GM12878 (cell line): ENCODE results near the gene MLIP. TPM values are rescaled to one million over a fixed set of nuclear protein-coding genes. Genes with fewer than 3 reads are reported as not detected.

ENCODE experiments used
- ATAC-seq: fragments of 200-7000 bp; cut with Tn5 transposase; 3 replicates; pipeline ENCODE4 v1.9.1; 2020; ENCODE audit warnings: mild to moderate bottlenecking, moderate library complexity
- BruUV-seq: library from RNA; stranded (reverse); fragments of 400-500 nt; replicated peaks from 2 replicates; lab custom pipeline; 2021; lab: Mats Ljungman, UMichigan
- CTCF ChIA-PET: fragments of 300-600 bp; sonication (Branson Sonifier 250); formaldehyde crosslinking; extraction: SDS; loops from one replicate; lab custom pipeline; 2021; ENCODE audit warnings: inconsistent platforms; lab: Yijun Ruan, JAX
- POLR2A ChIA-PET: fragments of 350-600 bp; formaldehyde crosslinking; extraction: SDS; loops from one replicate; lab custom pipeline; 2021; ENCODE audit warnings: inconsistent platforms; lab: Charles Lee
- RAD21 ChIA-PET: fragments of 300-600 bp; sonication (Branson Sonifier 250); formaldehyde crosslinking; loops from one replicate; lab custom pipeline; 2023; ENCODE audit warnings: antibody characterized with exemption; ENCODE audit not compliant: unreplicated experiment; lab: Charles Lee
- SMC1A ChIA-PET: fragments of 300-600 bp; sonication (Branson Sonifier 250); formaldehyde crosslinking; loops from one replicate; lab custom pipeline; 2023; ENCODE audit not compliant: unreplicated experiment, uncharacterized antibody; lab: Charles Lee
- DNase-seq: peaks from one replicate; pipeline ENCODE4 v3.0.0-alpha.2; 2011; ENCODE audit warnings: low read depth, low spot score
- FAIRE-seq: peaks from 3 replicates; lab custom pipeline; 2011; peaks lifted over from hg19 to GRCh38; lab: Jason Lieb, UNC
- H2AFZ ChIP-seq: 2 replicates; pipeline ENCODE4 v1.6.0; 2011; ENCODE audit warnings: low read depth, low read length, control low read depth; ENCODE audit not compliant: control insufficient read depth
- H3K27ac ChIP-seq: 2 replicates; pipeline ENCODE4 v1.5.1; 2011; ENCODE audit warnings: control low read depth; ENCODE audit not compliant: control insufficient read depth, insufficient read depth
- H3K27me3 ChIP-seq, 2 experiments: replicated peaks in 1 of 2; 2 replicates each; pipeline versions ENCODE4 v1.6.0 to v1.6.1; 2011; ENCODE audit warnings: low read length in 1 of 2; ENCODE audit not compliant: control insufficient read depth in 2 of 2, insufficient read depth in 2 of 2
- H3K36me3 ChIP-seq, 2 experiments: 2 replicates each; pipeline ENCODE4 v1.5.1; 2011; ENCODE audit warnings: low read length in 1 of 2; ENCODE audit not compliant: control insufficient read depth in 2 of 2, insufficient read depth in 2 of 2
- H3K4me1 ChIP-seq: 2 replicates; pipeline ENCODE4 v1.6.1; 2011; ENCODE audit warnings: mild to moderate bottlenecking, low read length, moderate library complexity, mixed read lengths; ENCODE audit not compliant: control insufficient read depth, insufficient read depth
- H3K4me2 ChIP-seq: 2 replicates; pipeline ENCODE4 v1.6.0; 2011; ENCODE audit warnings: control low read depth; ENCODE audit not compliant: control insufficient read depth, insufficient read depth
- H3K4me3 ChIP-seq: fragments of 200-600 bp; sonication (generic); 2 replicates; pipeline ENCODE4 v1.5.1; 2016
- H3K79me2 ChIP-seq: 2 replicates; pipeline ENCODE4 v1.6.0; 2011; ENCODE audit warnings: low read length; ENCODE audit not compliant: control insufficient read depth, insufficient read depth
- H3K9ac ChIP-seq: 2 replicates; pipeline ENCODE4 v1.8.0; 2011; ENCODE audit warnings: low read length, control low read depth, mixed read lengths; ENCODE audit not compliant: control insufficient read depth, insufficient read depth
- H3K9me3 ChIP-seq: replicated peaks from 3 replicates; pipeline ENCODE4 v1.5.1; 2011; ENCODE audit warnings: mild to moderate bottlenecking, low read length; ENCODE audit not compliant: control insufficient read depth, insufficient read depth
- H4K20me1 ChIP-seq: 2 replicates; pipeline ENCODE4 v1.6.0; 2011; ENCODE audit not compliant: control insufficient read depth, insufficient read depth
- ASH2L ChIP-seq: fragments of 300-600, 200-600 bp; sonication (generic); IDR thresholded peaks from 2 replicates; pipeline ENCODE4 v1.6.1; 2017; ENCODE audit warnings: low read depth, mild to moderate bottlenecking, borderline replicate concordance
- BRCA1 ChIP-seq: IDR thresholded peaks from 2 replicates; pipeline ENCODE4 v1.6.1; 2011; ENCODE audit warnings: low read depth, low read length, improper control_type of control experiment
- CEBPZ ChIP-seq: fragments of 150-350 bp; IDR thresholded peaks from 2 replicates; pipeline ENCODE4 v1.6.1; 2016; ENCODE audit warnings: low read depth, low read length
- CREM ChIP-seq: IDR thresholded peaks from 2 replicates; pipeline ENCODE4 v1.6.1; 2014; ENCODE audit warnings: antibody characterized with exemption, low read depth
- DPF2 ChIP-seq: fragments of 450-650 bp; IDR thresholded peaks from 2 replicates; pipeline ENCODE4 v1.6.1; 2017; ENCODE audit warnings: mild to moderate bottlenecking
- HCFC1 ChIP-seq: fragments of 150-350 bp; IDR thresholded peaks from 2 replicates; pipeline ENCODE4 v1.6.1; 2014; ENCODE audit warnings: low read length
- HDGF ChIP-seq: fragments of 450-650 bp; IDR thresholded peaks from 2 replicates; pipeline ENCODE4 v1.6.1; 2016; ENCODE audit warnings: antibody characterized with exemption
- LARP7 ChIP-seq: fragments of 450-650 bp; IDR thresholded peaks from 2 replicates; pipeline ENCODE4 v1.6.1; 2017; ENCODE audit warnings: mild to moderate bottlenecking
- MTA3 ChIP-seq: IDR thresholded peaks from 2 replicates; pipeline ENCODE4 v1.6.1; 2012; ENCODE audit warnings: low read length, inconsistent platforms, borderline replicate concordance
- SMAD1 ChIP-seq: fragments of 450-650 bp; IDR thresholded peaks from 2 replicates; pipeline ENCODE4 v1.6.1; 2018; ENCODE audit warnings: mild to moderate bottlenecking, low read depth; ENCODE audit not compliant: partially characterized antibody
- SREBF1 ChIP-seq: IDR thresholded peaks from 2 replicates; pipeline ENCODE4 v1.6.1; 2012; ENCODE audit warnings: mild to moderate bottlenecking, low read length
- TARDBP ChIP-seq: IDR thresholded peaks from 2 replicates; pipeline ENCODE4 v1.6.1; 2016; ENCODE audit warnings: borderline replicate concordance
- TCF7 ChIP-seq: IDR thresholded peaks from 2 replicates; pipeline ENCODE4 v1.6.1; 2014; ENCODE audit warnings: antibody characterized with exemption, borderline replicate concordance
- USF1 ChIP-seq: IDR thresholded peaks from 2 replicates; pipeline ENCODE4 v1.6.1; 2011; ENCODE audit warnings: borderline replicate concordance, low read depth, mild to moderate bottlenecking, moderate library complexity, mixed read lengths, low read length; ENCODE audit not compliant: insufficient read depth; ENCODE audit errors: extremely low read length
- ZBED1 ChIP-seq: IDR thresholded peaks from 2 replicates; pipeline ENCODE4 v1.6.1; 2016; ENCODE audit warnings: borderline replicate concordance
- WGBS: methylation state at CpG from one replicate; pipeline ENCODE4 v1.1.6; 2016; ENCODE audit warnings: low lambda C conversion rate; ENCODE audit not compliant: insufficient replicate concordance, insufficient coverage; ENCODE audit errors: missing lambda C conversion rate; 5-methylcytosine and 5-hydroxymethylcytosine counted together
- in situ Hi-C: fragments of 300-500 bp; cut with MboI; formaldehyde crosslinking; loops from 9 replicates; pipeline ENCODE4 v1.14.3; 2018; ENCODE audit warnings: mixed read lengths
- intact Hi-C: fragments of 100-400 bp; cut with micrococcal nuclease; formaldehyde crosslinking; loops from one replicate; pipeline ENCODE4 v1.14.2; 2022; ENCODE audit not compliant: unreplicated experiment
- polyA plus RNA-seq, 11 experiments: library from polyadenylated mRNA; depleted of rRNA in 4 of 11; unstranded in 6 of 11; stranded (reverse) in 5 of 11; fragments of >200 nt; fragmentation: Nextera tagmentation in 4 of 11; fragmentation: Illumina TruSeq in 1 of 11; extraction: Ambion mirVana in 4 of 11; extraction: Trizol in 1 of 11; gene quantifications; 1 replicate in 1 of 11; 2 replicates in 10 of 11; pipeline versions ENCODE4 v1.2.1 to v1.2.3, GENCODE V29; 2011 to 2016; ENCODE audit warnings: inconsistent platforms in 2 of 11, missing spikeins in 2 of 11, low read depth in 1 of 11
- total RNA-seq, 4 experiments: library from RNA; depleted of rRNA in 3 of 4; stranded (reverse); fragments of >200 nt in 3 of 4; fragmentation: Illumina TruSeq in 1 of 4; extraction: Trizol in 1 of 4; gene quantifications; 2 replicates each; pipeline versions ENCODE4 v1.2.1 to v1.2.3, GENCODE V29; 2013 to 2021

Gene MLIP
- total and polyA plus RNA-seq, 10 of the 15 experiments (the other 5 are each of a cell fraction or from before 2014, with no cell fraction given): not detected

- Histone ChIP-seq H3K27me3 (no peaks in the 10 kb centered on the region; a peak in 1 of 4 replicates), H3K4me1 (no peaks in the 10 kb centered on the region), H3K4me3 (no peak overlapping the region), H3K9ac (no peak overlapping the region), H3K36me3 (no peaks in the 10 kb centered on the region), H3K27ac (no peak overlapping the region), H3K79me2 (no peaks in the 10 kb centered on the region), H3K9me3 (no peaks in the 10 kb centered on the region), H4K20me1 (no peaks in the 10 kb centered on the region), H2AFZ (no peak overlapping the region), H3K4me2 (no peak overlapping the region)
- ChIA-PET POLR2A (interaction anchor here (0.5 kb wide), 1 partner anchor 17 kb away, joined by 3 read pairs; no protein-coding TSS in a partner anchor), CTCF (no interaction called here), RAD21 (no interaction called here), SMC1A (interaction anchor here (1.7 kb wide), 1 partner anchor 25 kb away, joined by 3 read pairs; no protein-coding TSS in a partner anchor)
- DNase-seq (no peak), ATAC-seq (no peak), FAIRE-seq (no peak)
- intact Hi-C loops: no loop called here
- WGBS: 27% methylated on average over 4 of the region's 4 CpGs
- in situ Hi-C loops: no loop called here
- no TSS peak for BruUV-seq
- TF ChIP-seq CREM (no peak), MTA3 (no peak), BRCA1 (no peak), CEBPZ (no peak), HCFC1 (no peak), SMAD1 (no peak), SREBF1 (no peak), HDGF (no peak), LARP7 (no peak), DPF2 (no peak), ZBED1 (no peak), ASH2L (no peak), TCF7 (no peak), TARDBP (no peak), USF1 (no peak)
Observed at GRCh38 chr6:54194067-54194466, 82.8 kb downstream of the MLIP start.
